ENCODE measurements around the gene NET1. TPM values are rescaled to one million over a fixed set of nuclear protein-coding genes. Genes with fewer than 3 reads are reported as not detected.
"Not testable (repeated sequence)": the region's sequence is repeated elsewhere in the genome, so short reads cannot be mapped to it uniquely, and the experiment has no call there.

The NET1 gene
- 10 to 100 TPM; 11.8 to 78.8 (median 23.4) TPM for total RNA-seq

GRCh38 chr10:5412277-5412941, at the start of gene NET1:
Gene NET1, plus strand, starts transcription at chr10:5412557. Its CDS starts 136 bp downstream, at chr10:5412693.
- peak; percentile 97 to 99 (median 97) for ATAC-seq (replicated peaks in 6 of 8)
- WGBS, 10 experiments, result 0 to 1% (median 0%) methylated on average over 1 to 10 of the region's 48 CpGs; no CpG with 5 or more reads in 4 of the 10 experiments
- in situ Hi-C loops (cut with MboI; ENCODE audit: low pct_unique_long_range_greater_than_20kb in 2 of 9, low sequenced_read_pairs in 9 of 9, unreplicated experiment in 9 of 9), result no loop called here
- Histone ChIP-seq H3K4me3 (peak within 1 kb of the TSS; percentile 81 to 97 (median 91)), H3K4me1 (replicated peaks in 1 of 2) (peaks cover 0 to 14% of the 10 kb centered on the region in 2 donors), H3K27ac (peak within 1 kb of the TSS; percentile 48 to 64)

- ATAC-seq (replicated peaks in 6 of 8), result no peak
- H3K4me3 ChIP-seq, result no peak overlapping the region
- in situ Hi-C loops (cut with MboI; ENCODE audit: low pct_unique_long_range_greater_than_20kb in 2 of 9, low sequenced_read_pairs in 9 of 9, unreplicated experiment in 9 of 9), result no loop called here
Measured at GRCh38 chr10:5362873-5363272, 49.5 kb upstream of the NET1 start.

GRCh38 chr10:5364374-5364773, 48.0 kb upstream of the NET1 start:
- no peak for ATAC-seq (replicated peaks in 6 of 8)
- WGBS, 10 experiments, result 56 to 91% (median 82%) methylated on average over 4 to 11 of the region's 11 CpGs
- in situ Hi-C loops (cut with MboI; ENCODE audit: low pct_unique_long_range_greater_than_20kb in 2 of 9, low sequenced_read_pairs in 9 of 9, unreplicated experiment in 9 of 9), result no loop called here
- H3K27ac ChIP-seq, result no peak overlapping the region
- H3K4me3 ChIP-seq, result no peak overlapping the region
- H3K4me1 ChIP-seq (replicated peaks in 1 of 2), result peaks cover 0 to 7% of the 10 kb centered on the region in 2 donors

More at GRCh38 chr10:5362873-5363272, 49.5 kb upstream of the NET1 start:
- Histone ChIP-seq H3K27ac (no peak overlapping the region), H3K4me1 (replicated peaks in 1 of 2) (peaks cover 0 to 7% of the 10 kb centered on the region in 2 donors)

GRCh38 chr10:5364890-5365338, 47.4 kb upstream of the NET1 start, which contains the start of gene UCN3:
Gene UCN3, plus strand, starts transcription at chr10:5364966. Its CDS starts 8,755 bp downstream, at chr10:5373721.
- WGBS, 10 experiments, result 29 to 67% (median 56%) methylated on average over 1 to 9 of the region's 21 CpGs; no CpG with 5 or more reads in 4 of the 10 experiments
- ATAC-seq (replicated peaks in 6 of 8), result peak in 3 of 8 experiments; percentile 21 to 51 (median 44)
- Histone ChIP-seq H3K4me3 (no peak within 1 kb of the TSS), H3K27ac (no peak within 1 kb of the TSS), H3K4me1 (replicated peaks in 1 of 2) (peaks cover 0 to 7% of the 10 kb centered on the region in 2 donors)
- in situ Hi-C loops (cut with MboI; ENCODE audit: low pct_unique_long_range_greater_than_20kb in 2 of 9, low sequenced_read_pairs in 9 of 9, unreplicated experiment in 9 of 9), result no loop called here

GRCh38 chr10:5365928-5366327, 46.4 kb upstream of the NET1 start:
- Histone ChIP-seq H3K4me1 (replicated peaks in 1 of 2) (peaks cover 0 to 7% of the 10 kb centered on the region in 2 donors), H3K27ac (no peak overlapping the region), H3K4me3 (no peak overlapping the region)
- in situ Hi-C loops (cut with MboI; ENCODE audit: low pct_unique_long_range_greater_than_20kb in 2 of 9, low sequenced_read_pairs in 9 of 9, unreplicated experiment in 9 of 9), result no loop called here
- ATAC-seq (replicated peaks in 6 of 8), result no peak
- 8 to 80% (median 40%) methylated on average over 2 to 5 of the region's 5 CpGs; no CpG with 5 or more reads in 1 of the 10 experiments for WGBS, 10 experiments

GRCh38 chr10:5369362-5370158, 42.8 kb upstream of the NET1 start:
- in situ Hi-C loops (cut with MboI; ENCODE audit: low pct_unique_long_range_greater_than_20kb in 2 of 9, low sequenced_read_pairs in 9 of 9, unreplicated experiment in 9 of 9), result no loop called here
- Histone ChIP-seq H3K4me3 (no peak overlapping the region), H3K27ac (no peak overlapping the region), H3K4me1 (replicated peaks in 1 of 2) (peaks cover 0 to 12% of the 10 kb centered on the region in 2 donors)
- 7 to 100% (median 87%) methylated on average over 2 to 8 of the region's 16 CpGs for WGBS, 10 experiments
- peak in 1 of 8 experiments; percentile 23 for ATAC-seq (replicated peaks in 6 of 8)

GRCh38 chr10:5370493-5371352, 41.6 kb upstream of the NET1 start:
- 44 to 93% (median 83%) methylated on average over 2 to 11 of the region's 28 CpGs; no CpG with 5 or more reads in 2 of the 10 experiments for WGBS, 10 experiments
- in situ Hi-C loops (cut with MboI; ENCODE audit: low pct_unique_long_range_greater_than_20kb in 2 of 9, low sequenced_read_pairs in 9 of 9, unreplicated experiment in 9 of 9), result no loop called here
- H3K4me3 ChIP-seq, result no peak overlapping the region

GRCh38 chr10:5373307-5373706, 39.0 kb upstream of the NET1 start:
- H3K4me1 ChIP-seq (replicated peaks in 1 of 2), result peaks cover 0 to 8% of the 10 kb centered on the region in 2 donors
- H3K27ac ChIP-seq, result no peak overlapping the region
- peak in 5 of 8 experiments; percentile 21 to 90 (median 82) for ATAC-seq (replicated peaks in 6 of 8)
- 17 to 83% (median 52%) methylated on average over 1 to 4 of the region's 4 CpGs; no CpG with 5 or more reads in 2 of the 10 experiments for WGBS, 10 experiments
- in situ Hi-C loops (cut with MboI; ENCODE audit: low pct_unique_long_range_greater_than_20kb in 2 of 9, low sequenced_read_pairs in 9 of 9, unreplicated experiment in 9 of 9), result no loop called here
- H3K4me3 ChIP-seq, result no peak overlapping the region

More at GRCh38 chr10:5370493-5371352, 41.6 kb upstream of the NET1 start:
- no peak for ATAC-seq (replicated peaks in 6 of 8)
- H3K4me1 ChIP-seq (replicated peaks in 1 of 2), result peaks cover 0 to 8% of the 10 kb centered on the region in 2 donors
- H3K27ac ChIP-seq, result no peak overlapping the region

GRCh38 chr10:5373891-5374611, 38.3 kb upstream of the NET1 start:
- no peak overlapping the region for H3K27ac ChIP-seq
- H3K4me1 ChIP-seq (replicated peaks in 1 of 2), result peaks cover 0 to 8% of the 10 kb centered on the region in 2 donors
- in situ Hi-C loops (cut with MboI; ENCODE audit: low pct_unique_long_range_greater_than_20kb in 2 of 9, low sequenced_read_pairs in 9 of 9, unreplicated experiment in 9 of 9), result no loop called here
- WGBS, 10 experiments, result 44 to 83% (median 68%) methylated on average over 1 to 4 of the region's 22 CpGs; no CpG with 5 or more reads in 6 of the 10 experiments
- no peak for ATAC-seq (replicated peaks in 6 of 8)
- H3K4me3 ChIP-seq, result no peak overlapping the region

GRCh38 chr10:5376450-5376849, 35.9 kb upstream of the NET1 start:
- Histone ChIP-seq H3K4me3 (no peak overlapping the region), H3K4me1 (replicated peaks in 1 of 2) (peaks cover 0 to 8% of the 10 kb centered on the region in 2 donors), H3K27ac (no peak overlapping the region)
- 24 to 100% (median 57%) methylated on average over 1 to 4 of the region's 4 CpGs; no CpG with 5 or more reads in 3 of the 10 experiments for WGBS, 10 experiments
- no peak for ATAC-seq (replicated peaks in 6 of 8)
- in situ Hi-C loops (cut with MboI; ENCODE audit: low pct_unique_long_range_greater_than_20kb in 2 of 9, low sequenced_read_pairs in 9 of 9, unreplicated experiment in 9 of 9), result loop anchor here in 3 of 9 experiments (25.0 kb wide), 3 partner anchors 514 to 564 kb away; partner anchors contain the start of gene AKR1E2 (in 1 of the 3)

- in situ Hi-C loops (cut with MboI; ENCODE audit: low pct_unique_long_range_greater_than_20kb in 2 of 9, low sequenced_read_pairs in 9 of 9, unreplicated experiment in 9 of 9), result loop anchor here in 3 of 9 experiments (25.0 kb wide), 3 partner anchors 517 to 567 kb away; partner anchors contain the start of gene AKR1E2 (in 1 of the 3)
Measured at GRCh38 chr10:5379202-5379601, 33.2 kb upstream of the NET1 start.

More at GRCh38 chr10:5379202-5379601, 33.2 kb upstream of the NET1 start:
- WGBS, 10 experiments, result 22 to 100% (median 79%) methylated on average over 1 to 5 of the region's 5 CpGs; no CpG with 5 or more reads in 1 of the 10 experiments
- not testable (repeated sequence) for H3K27ac ChIP-seq; H3K4me1 ChIP-seq (replicated peaks in 1 of 2); ATAC-seq (replicated peaks in 6 of 8); H3K4me3 ChIP-seq
